ENCODE results near the gene GIPC3. TPM values are rescaled to one million over a fixed set of nuclear protein-coding genes. Genes with fewer than 3 reads are reported as not detected.

The GIPC3 gene
- total RNA-seq, 1 experiment from 2014 or later: 0.34 TPM

DNA sequence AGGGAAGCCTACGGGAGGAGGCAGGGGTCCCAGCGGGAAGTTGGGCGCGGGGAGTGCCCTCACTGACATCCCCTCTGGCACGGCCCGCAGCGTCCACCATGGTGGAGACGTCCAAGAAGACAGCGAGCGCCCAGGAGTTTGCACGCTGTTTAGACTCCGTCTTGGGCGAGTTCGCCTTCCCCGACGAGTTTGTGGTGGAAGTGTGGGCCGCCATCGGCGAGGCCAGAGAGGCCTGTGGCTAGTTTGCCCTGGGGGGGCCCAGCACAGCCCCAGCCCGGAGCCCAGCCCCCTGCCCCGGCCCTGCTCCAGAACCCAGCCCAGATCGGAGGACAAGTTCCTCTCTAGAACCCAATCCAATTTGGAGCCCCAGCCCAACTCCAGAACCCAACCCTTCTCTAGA, 4.7 kb downstream of the GIPC3 start:
- intact Hi-C loops (cut with micrococcal nuclease; ENCODE audit: unreplicated experiment): no loop called here
- no peak for DNase-seq (ENCODE audit: low spot score)
- no TSS peak for BruUV-seq (replicated peaks)
- Histone ChIP-seq H3K4me3 (ENCODE audit: low read depth, low read length, poor library complexity, severe bottlenecking) (no peak overlapping the region), H3K4me1 (ENCODE audit: insufficient read depth, low read length, poor library complexity, severe bottlenecking) (no peaks in the 10 kb centered on the region), H3K36me3 (ENCODE audit: insufficient read depth, low read length, poor library complexity, severe bottlenecking) (no peaks in the 10 kb centered on the region), H3K27ac (ENCODE audit: low read depth, low read length, poor library complexity, severe bottlenecking) (no peak overlapping the region), H3K27me3 (replicated peaks; ENCODE audit: insufficient read depth, low read depth, low read length, poor library complexity) (peaks cover 4% of the 10 kb centered on the region), H3K9me3 (ENCODE audit: low read depth, low read length, poor library complexity, severe bottlenecking) (peaks cover 6% of the 10 kb centered on the region)
- CTCF ChIA-PET: no interaction called here
- no peak for TF ChIP-seq EZH2 (IDR thresholded peaks at IDR 0.05; ENCODE audit: borderline replicate concordance, low read depth, low read length, poor library complexity, severe bottlenecking)
- TF ChIP-seq, protein P1, sequence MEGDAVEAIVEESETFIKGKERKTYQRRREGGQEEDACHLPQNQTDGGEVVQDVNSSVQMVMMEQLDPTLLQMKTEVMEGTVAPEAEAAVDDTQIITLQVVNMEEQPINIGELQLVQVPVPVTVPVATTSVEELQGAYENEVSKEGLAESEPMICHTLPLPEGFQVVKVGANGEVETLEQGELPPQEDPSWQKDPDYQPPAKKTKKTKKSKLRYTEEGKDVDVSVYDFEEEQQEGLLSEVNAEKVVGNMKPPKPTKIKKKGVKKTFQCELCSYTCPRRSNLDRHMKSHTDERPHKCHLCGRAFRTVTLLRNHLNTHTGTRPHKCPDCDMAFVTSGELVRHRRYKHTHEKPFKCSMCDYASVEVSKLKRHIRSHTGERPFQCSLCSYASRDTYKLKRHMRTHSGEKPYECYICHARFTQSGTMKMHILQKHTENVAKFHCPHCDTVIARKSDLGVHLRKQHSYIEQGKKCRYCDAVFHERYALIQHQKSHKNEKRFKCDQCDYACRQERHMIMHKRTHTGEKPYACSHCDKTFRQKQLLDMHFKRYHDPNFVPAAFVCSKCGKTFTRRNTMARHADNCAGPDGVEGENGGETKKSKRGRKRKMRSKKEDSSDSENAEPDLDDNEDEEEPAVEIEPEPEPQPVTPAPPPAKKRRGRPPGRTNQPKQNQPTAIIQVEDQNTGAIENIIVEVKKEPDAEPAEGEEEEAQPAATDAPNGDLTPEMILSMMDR (conservative IDR thresholded peaks at IDR 0.05; ENCODE audit: low read depth, low read length): no peak
- POLR2A ChIA-PET (ENCODE audit: low non-redundant PET): no interaction called here

DNA sequence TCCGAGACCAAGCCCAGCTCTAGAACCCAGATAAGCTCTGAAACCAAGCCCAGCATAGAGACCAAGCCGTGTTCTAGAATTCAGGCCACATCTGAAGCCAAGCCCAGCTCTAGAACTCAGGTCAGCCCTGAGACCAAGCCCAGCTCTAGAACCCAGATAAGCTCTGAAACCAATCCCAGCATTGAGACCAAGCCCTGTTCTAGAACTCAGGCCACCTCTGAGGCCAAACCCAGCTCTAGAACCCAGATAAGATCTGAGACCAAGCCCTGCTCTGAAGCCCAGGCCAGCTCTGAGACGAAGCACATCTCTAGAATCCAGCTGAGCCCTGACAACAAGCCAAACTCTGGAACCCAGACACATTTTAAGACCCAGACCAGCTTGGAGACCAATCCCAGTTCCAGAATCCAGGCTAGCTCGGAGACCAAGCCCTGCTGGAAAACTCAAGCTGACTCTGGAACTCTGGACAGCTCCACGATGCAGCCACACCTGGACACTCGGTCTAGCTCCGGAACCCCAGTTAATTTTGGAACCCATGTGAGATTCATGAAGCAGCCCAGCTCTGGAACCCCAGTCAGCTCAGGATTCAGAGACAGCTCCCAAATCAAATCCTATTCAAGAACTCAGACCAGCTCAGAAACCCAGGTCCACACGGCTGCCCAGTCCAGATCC, 5.8 kb downstream of the GIPC3 start:
- ChIA-PET CTCF (interaction anchor here (0.5 kb wide), 1 partner anchor 575 kb away, joined by 4 read pairs; no protein-coding TSS in a partner anchor), POLR2A (ENCODE audit: low non-redundant PET) (interaction anchor here (0.6 kb wide), 2 partner anchors 9 to 46 kb away, joined by 6 to 8 read pairs; no protein-coding TSS in a partner anchor)
- Histone ChIP-seq H3K4me3 (ENCODE audit: low read depth, low read length, poor library complexity, severe bottlenecking) (no peak overlapping the region), H3K4me1 (ENCODE audit: insufficient read depth, low read length, poor library complexity, severe bottlenecking) (no peaks in the 10 kb centered on the region), H3K27me3 (replicated peaks; ENCODE audit: insufficient read depth, low read depth, low read length, poor library complexity) (no peaks in the 10 kb centered on the region), H3K36me3 (ENCODE audit: insufficient read depth, low read length, poor library complexity, severe bottlenecking) (no peaks in the 10 kb centered on the region), H3K27ac (ENCODE audit: low read depth, low read length, poor library complexity, severe bottlenecking) (no peak overlapping the region), H3K9me3 (ENCODE audit: low read depth, low read length, poor library complexity, severe bottlenecking) (peaks cover 6% of the 10 kb centered on the region)
- TF ChIP-seq, protein P1 (conservative IDR thresholded peaks at IDR 0.05; ENCODE audit: low read depth, low read length): no peak
- TF ChIP-seq EZH2 (IDR thresholded peaks at IDR 0.05; ENCODE audit: borderline replicate concordance, low read depth, low read length, poor library complexity, severe bottlenecking): no peak
- intact Hi-C loops (cut with micrococcal nuclease; ENCODE audit: unreplicated experiment): no loop called here
- no peak for DNase-seq (ENCODE audit: low spot score)
- BruUV-seq (replicated peaks): no TSS peak

DNA sequence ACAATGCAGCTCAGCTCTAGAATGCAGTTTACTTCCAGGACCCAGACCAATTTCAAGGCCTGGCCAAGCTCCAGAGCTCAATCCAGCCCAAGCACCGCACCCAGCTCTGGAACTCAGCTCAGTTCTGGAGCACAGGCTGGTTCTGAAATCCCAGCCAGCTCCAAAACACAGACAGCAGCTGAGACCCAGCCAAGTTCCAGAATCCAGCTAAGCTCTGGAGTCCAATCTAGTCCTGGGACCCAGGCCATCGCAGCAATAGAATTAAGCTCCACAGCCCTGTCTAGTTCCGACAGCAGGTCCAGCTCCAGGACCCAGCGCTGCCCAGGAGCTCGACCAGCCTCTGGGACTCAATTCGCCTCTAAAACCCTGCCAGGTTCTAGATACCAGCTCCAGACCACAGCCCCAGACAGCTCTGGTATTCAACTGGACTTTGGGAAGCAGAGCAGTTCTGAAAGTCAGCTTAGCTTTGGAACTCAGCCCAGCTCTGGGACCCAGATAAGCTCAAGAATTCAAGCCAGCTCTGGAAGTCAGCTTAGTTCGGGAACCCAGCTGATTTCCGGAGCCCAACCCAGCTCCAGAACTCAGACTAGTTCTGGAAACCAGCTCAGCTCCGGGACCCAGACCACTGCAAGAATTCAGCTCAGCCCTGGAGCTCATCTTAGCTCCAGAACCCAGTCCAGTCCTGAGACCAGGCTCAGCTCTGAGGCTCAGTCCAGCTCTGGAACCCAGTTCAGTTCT, 6.8 kb downstream of the GIPC3 start:
- H3K36me3 ChIP-seq (ENCODE audit: insufficient read depth, low read length, poor library complexity, severe bottlenecking): no peaks in the 10 kb centered on the region
- no peaks in the 10 kb centered on the region for H3K27me3 ChIP-seq (replicated peaks; ENCODE audit: insufficient read depth, low read depth, low read length, poor library complexity)
- peaks cover 6% of the 10 kb centered on the region for H3K9me3 ChIP-seq (ENCODE audit: low read depth, low read length, poor library complexity, severe bottlenecking)
- intact Hi-C loops (cut with micrococcal nuclease; ENCODE audit: unreplicated experiment): no loop called here
- TF ChIP-seq, protein P1 (conservative IDR thresholded peaks at IDR 0.05; ENCODE audit: low read depth, low read length): no peak
- TF ChIP-seq EZH2 (IDR thresholded peaks at IDR 0.05; ENCODE audit: borderline replicate concordance, low read depth, low read length, poor library complexity, severe bottlenecking): no peak
- H3K4me3 ChIP-seq (ENCODE audit: low read depth, low read length, poor library complexity, severe bottlenecking): no peak overlapping the region
- no TSS peak for BruUV-seq (replicated peaks)
- ChIA-PET CTCF (interaction anchor here (0.6 kb wide), 1 partner anchor 213 kb away, joined by 3 read pairs; no protein-coding TSS in a partner anchor), POLR2A (ENCODE audit: low non-redundant PET) (no interaction called here)
- H3K27ac ChIP-seq (ENCODE audit: low read depth, low read length, poor library complexity, severe bottlenecking): no peak overlapping the region
- no peaks in the 10 kb centered on the region for H3K4me1 ChIP-seq (ENCODE audit: insufficient read depth, low read length, poor library complexity, severe bottlenecking)
- DNase-seq (ENCODE audit: low spot score): no peak
